ENCODE measurements around the gene OR5C1. TPM values are rescaled to one million over a fixed set of nuclear protein-coding genes. Genes with fewer than 3 reads are reported as not detected.
A peak's percentile ranks its signal among the peaks of the same experiment; 100 is the strongest.
"Not testable (repeated sequence)": the region's sequence is repeated elsewhere in the genome, so short reads cannot be mapped to it uniquely, and the experiment has no call there.

The OR5C1 gene
- total and polyA plus RNA-seq, 9 donors = not detected

DNA sequence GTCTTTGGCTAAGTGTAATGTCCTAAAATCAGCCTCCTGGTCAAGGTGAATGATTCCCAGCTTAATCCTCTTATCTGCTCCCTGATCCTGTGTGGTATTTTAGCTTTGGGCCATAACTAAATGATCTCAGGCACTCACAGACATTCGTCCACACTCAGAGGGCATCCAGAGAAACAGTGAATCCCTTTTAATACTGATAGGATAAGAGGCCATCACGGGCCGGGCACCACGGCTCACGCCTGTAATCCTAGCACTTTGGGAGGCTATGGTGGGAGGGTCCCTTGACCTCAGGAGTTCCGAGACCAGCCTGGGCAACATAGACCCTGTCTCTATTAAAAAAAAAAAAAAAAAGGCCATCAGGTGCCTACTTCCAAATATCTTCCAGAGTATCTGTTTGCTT is 33.3 kb downstream of the OR5C1 start:
- TF ChIP-seq, protein P1, sequence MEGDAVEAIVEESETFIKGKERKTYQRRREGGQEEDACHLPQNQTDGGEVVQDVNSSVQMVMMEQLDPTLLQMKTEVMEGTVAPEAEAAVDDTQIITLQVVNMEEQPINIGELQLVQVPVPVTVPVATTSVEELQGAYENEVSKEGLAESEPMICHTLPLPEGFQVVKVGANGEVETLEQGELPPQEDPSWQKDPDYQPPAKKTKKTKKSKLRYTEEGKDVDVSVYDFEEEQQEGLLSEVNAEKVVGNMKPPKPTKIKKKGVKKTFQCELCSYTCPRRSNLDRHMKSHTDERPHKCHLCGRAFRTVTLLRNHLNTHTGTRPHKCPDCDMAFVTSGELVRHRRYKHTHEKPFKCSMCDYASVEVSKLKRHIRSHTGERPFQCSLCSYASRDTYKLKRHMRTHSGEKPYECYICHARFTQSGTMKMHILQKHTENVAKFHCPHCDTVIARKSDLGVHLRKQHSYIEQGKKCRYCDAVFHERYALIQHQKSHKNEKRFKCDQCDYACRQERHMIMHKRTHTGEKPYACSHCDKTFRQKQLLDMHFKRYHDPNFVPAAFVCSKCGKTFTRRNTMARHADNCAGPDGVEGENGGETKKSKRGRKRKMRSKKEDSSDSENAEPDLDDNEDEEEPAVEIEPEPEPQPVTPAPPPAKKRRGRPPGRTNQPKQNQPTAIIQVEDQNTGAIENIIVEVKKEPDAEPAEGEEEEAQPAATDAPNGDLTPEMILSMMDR (IDR thresholded peaks at IDR 0.05) = no peak
- no peak for TF ChIP-seq EP300 (IDR thresholded peaks at IDR 0.05)
- TF ChIP-seq POLR2A (IDR thresholded peaks at IDR 0.05) = no peak
- H3K4me3 ChIP-seq = no peak overlapping the region
- H3K9me3 ChIP-seq = no peaks in the 10 kb centered on the region
- H3K36me3 ChIP-seq = no peaks in the 10 kb centered on the region
- H3K27me3 ChIP-seq = no peaks in the 10 kb centered on the region
- 80 to 86% (median 83%) methylated on average over 6 of the region's 6 CpGs for WGBS, 3 donors
- H3K4me1 ChIP-seq (ENCODE audit: insufficient read depth) = peaks cover 3% of the 10 kb centered on the region
- DNase-seq = no peak
- intact Hi-C loops (cut with DNase I) = no loop called here
- no peak overlapping the region for H3K27ac ChIP-seq

DNA sequence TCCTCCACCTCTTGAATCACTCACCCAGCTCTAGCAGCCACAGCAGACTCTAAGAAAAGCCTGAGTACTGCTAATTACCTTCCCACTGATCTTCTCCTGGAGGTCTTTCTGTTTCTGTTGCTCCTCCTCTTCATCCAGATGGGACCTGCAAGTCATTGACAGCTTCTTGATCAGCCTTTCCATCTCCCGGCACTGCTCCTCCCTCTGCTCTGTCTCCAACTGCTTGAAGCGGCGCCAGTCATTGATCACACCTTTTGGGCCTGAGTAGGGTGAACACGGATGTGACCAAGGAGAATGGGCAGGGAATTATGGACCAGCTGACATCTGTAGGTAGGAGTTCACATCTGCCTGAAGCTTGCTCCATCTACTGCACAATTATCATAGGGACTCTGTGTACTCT is 34.2 kb downstream of the OR5C1 start:
- no peak for DNase-seq
- H3K9me3 ChIP-seq = no peaks in the 10 kb centered on the region
- 83 to 93% (median 92%) methylated on average over 4 of the region's 4 CpGs for WGBS, 3 donors
- H3K4me1 ChIP-seq (ENCODE audit: insufficient read depth) = peaks cover 5% of the 10 kb centered on the region
- H3K27ac ChIP-seq = no peak overlapping the region
- no peak overlapping the region for H3K4me3 ChIP-seq
- intact Hi-C loops (cut with DNase I) = no loop called here
- no peaks in the 10 kb centered on the region for H3K36me3 ChIP-seq
- TF ChIP-seq EP300 (IDR thresholded peaks at IDR 0.05) (no peak), POLR2A (IDR thresholded peaks at IDR 0.05) (no peak)
- TF ChIP-seq, protein P1 (IDR thresholded peaks at IDR 0.05) = no peak
- no peaks in the 10 kb centered on the region for H3K27me3 ChIP-seq

DNA sequence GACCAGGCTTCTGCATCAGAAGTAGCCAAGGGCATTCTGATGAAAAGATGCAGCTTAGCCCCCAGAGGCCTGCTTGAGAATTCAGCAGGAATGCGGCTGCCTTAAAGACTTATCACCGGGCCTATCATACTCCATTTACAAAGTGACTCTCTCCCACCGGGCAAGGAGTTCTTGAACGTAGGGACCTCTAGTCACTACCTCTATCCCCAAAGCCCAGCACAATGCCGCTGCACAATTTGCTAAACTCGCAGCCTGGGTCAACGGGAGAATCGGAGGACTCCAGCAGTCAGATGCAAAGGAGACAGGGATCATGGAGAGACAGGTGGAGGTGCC is 39.0 kb downstream of the OR5C1 start:
- 0% methylated on average over 8 of the region's 8 CpGs for WGBS, 3 donors
- peak overlapping the region; percentile 15 to 89 for H3K27ac ChIP-seq
- DNase-seq = no peak
- TF ChIP-seq, protein P1 (IDR thresholded peaks at IDR 0.05) = no peak
- TF ChIP-seq EP300 (IDR thresholded peaks at IDR 0.05) (no peak), POLR2A (IDR thresholded peaks at IDR 0.05) (no peak)
- H3K27me3 ChIP-seq = no peaks in the 10 kb centered on the region
- intact Hi-C loops (cut with DNase I) = no loop called here
- no peaks in the 10 kb centered on the region for H3K36me3 ChIP-seq
- H3K4me1 ChIP-seq (ENCODE audit: insufficient read depth) = peaks cover 7% of the 10 kb centered on the region
- no peaks in the 10 kb centered on the region for H3K9me3 ChIP-seq
- peak overlapping the region; percentile 70 for H3K4me3 ChIP-seq

DNA sequence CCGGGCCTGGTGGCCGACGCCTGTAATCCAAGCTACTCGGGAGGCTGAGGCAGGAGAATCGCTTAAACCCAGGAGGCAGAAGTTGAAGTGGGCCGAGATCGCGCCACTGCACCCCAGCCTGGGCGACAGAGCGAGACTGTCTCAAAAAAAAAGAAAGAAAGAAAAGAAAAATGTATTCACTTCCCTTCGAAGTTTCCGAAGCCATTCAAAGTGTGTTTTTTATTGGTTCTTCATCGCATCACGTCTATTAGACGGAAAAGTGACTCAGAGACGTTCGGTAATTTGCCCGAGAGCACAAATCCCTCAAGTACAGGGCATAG is 40.2 kb downstream of the OR5C1 start:
- H3K27me3 ChIP-seq; DNase-seq; H3K36me3 ChIP-seq; H3K9me3 ChIP-seq; intact Hi-C loops (cut with DNase I); H3K4me1 ChIP-seq (ENCODE audit: insufficient read depth): not testable (repeated sequence)
- H3K27ac ChIP-seq = peak overlapping the region in 1 of 2 donors; percentile 89
- 65 to 69% (median 68%) methylated on average over 18 of the region's 18 CpGs for WGBS, 3 donors
- H3K4me3 ChIP-seq = peak overlapping the region; percentile 70

DNA sequence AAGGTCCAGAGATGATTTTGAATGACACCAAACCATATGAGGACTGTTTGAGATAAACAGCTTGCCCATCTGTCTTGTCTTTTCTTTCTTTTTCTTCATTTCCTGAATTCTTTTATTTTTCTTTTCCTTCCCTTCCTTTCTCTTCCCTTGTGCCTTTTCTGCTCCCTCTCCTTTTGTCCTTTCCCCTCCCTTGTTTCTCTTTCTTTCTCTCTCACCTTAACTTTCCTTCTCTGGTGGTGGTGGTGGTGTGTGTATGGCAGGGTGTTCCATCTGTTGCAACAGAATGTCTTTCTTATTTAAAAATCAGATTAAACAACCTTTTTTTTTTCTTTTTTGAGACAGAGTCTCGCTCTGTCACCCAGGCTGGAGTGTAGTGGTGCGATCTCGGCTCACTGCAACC is 43.5 kb downstream of the OR5C1 start:
- no peaks in the 10 kb centered on the region for H3K9me3 ChIP-seq
- no peak overlapping the region for H3K27ac ChIP-seq
- H3K27me3 ChIP-seq = no peaks in the 10 kb centered on the region
- H3K4me1 ChIP-seq (ENCODE audit: insufficient read depth) = peaks cover 3% of the 10 kb centered on the region
- TF ChIP-seq EP300 (IDR thresholded peaks at IDR 0.05) (no peak), POLR2A (IDR thresholded peaks at IDR 0.05) (no peak)
- TF ChIP-seq, protein P1 (IDR thresholded peaks at IDR 0.05) = no peak
- no peak for DNase-seq
- H3K36me3 ChIP-seq = no peaks in the 10 kb centered on the region
- intact Hi-C loops (cut with DNase I) = loop anchor here in 1 of 4 donors (10.0 kb wide), 1 partner anchor 523 kb away; the partner anchor contains the start of gene CRB2
- 83 to 84% (median 84%) methylated on average over 3 of the region's 3 CpGs for WGBS, 3 donors
- H3K4me3 ChIP-seq = no peak overlapping the region
